ENCODE results near the gene NELFE.

The NELFE gene

GRCh38 chr6:31963921-31964320 lies 5.2 kb upstream of the NELFE start:
- no peaks in the 10 kb centered on the region for H3K9me3 ChIP-seq (ENCODE audit: severe bottlenecking)
- no peaks in the 10 kb centered on the region for H3K4me1 ChIP-seq (ENCODE audit: insufficient read depth, poor library complexity, severe bottlenecking)
- ATAC-seq (ENCODE audit: low read depth), result no peak
- TF ChIP-seq, protein P1, sequence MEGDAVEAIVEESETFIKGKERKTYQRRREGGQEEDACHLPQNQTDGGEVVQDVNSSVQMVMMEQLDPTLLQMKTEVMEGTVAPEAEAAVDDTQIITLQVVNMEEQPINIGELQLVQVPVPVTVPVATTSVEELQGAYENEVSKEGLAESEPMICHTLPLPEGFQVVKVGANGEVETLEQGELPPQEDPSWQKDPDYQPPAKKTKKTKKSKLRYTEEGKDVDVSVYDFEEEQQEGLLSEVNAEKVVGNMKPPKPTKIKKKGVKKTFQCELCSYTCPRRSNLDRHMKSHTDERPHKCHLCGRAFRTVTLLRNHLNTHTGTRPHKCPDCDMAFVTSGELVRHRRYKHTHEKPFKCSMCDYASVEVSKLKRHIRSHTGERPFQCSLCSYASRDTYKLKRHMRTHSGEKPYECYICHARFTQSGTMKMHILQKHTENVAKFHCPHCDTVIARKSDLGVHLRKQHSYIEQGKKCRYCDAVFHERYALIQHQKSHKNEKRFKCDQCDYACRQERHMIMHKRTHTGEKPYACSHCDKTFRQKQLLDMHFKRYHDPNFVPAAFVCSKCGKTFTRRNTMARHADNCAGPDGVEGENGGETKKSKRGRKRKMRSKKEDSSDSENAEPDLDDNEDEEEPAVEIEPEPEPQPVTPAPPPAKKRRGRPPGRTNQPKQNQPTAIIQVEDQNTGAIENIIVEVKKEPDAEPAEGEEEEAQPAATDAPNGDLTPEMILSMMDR (IDR thresholded peaks at IDR 0.05; ENCODE audit: poor library complexity, severe bottlenecking), result no peak
- no peak overlapping the region for H3K4me3 ChIP-seq (ENCODE audit: severe bottlenecking)
- H3K36me3 ChIP-seq (ENCODE audit: low read depth), result peaks cover 69% of the 10 kb centered on the region
- H3K27ac ChIP-seq (ENCODE audit: poor library complexity, severe bottlenecking), result no peak overlapping the region
- DNase-seq (ENCODE audit: low spot score), result no peak
- H3K27me3 ChIP-seq (ENCODE audit: insufficient read depth, poor library complexity, severe bottlenecking), result no peaks in the 10 kb centered on the region

DNA sequence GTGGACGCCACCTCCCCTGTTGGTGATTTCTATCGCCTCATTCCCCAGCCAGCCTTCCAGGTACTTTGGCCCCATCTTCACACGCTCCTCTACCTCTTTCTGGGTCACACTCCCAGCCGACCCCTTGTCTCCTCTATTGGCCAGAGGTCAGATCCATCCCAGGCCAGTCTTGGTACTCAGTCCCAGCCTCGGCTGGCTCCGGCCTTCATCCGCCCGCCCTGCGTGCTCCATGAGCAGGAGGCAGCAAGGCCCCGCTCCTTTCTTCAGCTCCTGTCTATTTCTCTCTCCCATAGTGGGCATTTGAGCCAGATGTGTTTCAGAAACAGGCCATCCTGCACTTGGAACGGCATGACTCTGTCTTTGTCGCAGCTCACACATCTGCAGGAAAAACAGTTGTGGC lies 2.8 kb upstream of the NELFE start:
- H3K4me3 ChIP-seq (ENCODE audit: severe bottlenecking), result no peak overlapping the region
- no peaks in the 10 kb centered on the region for H3K4me1 ChIP-seq (ENCODE audit: insufficient read depth, poor library complexity, severe bottlenecking)
- DNase-seq (ENCODE audit: low spot score) (no peak), ATAC-seq (ENCODE audit: low read depth) (no peak)
- H3K36me3 ChIP-seq (ENCODE audit: low read depth), result peaks cover 79% of the 10 kb centered on the region
- TF ChIP-seq, protein P1 (IDR thresholded peaks at IDR 0.05; ENCODE audit: poor library complexity, severe bottlenecking), result no peak
- H3K9me3 ChIP-seq (ENCODE audit: severe bottlenecking), result no peaks in the 10 kb centered on the region
- no peaks in the 10 kb centered on the region for H3K27me3 ChIP-seq (ENCODE audit: insufficient read depth, poor library complexity, severe bottlenecking)
- H3K27ac ChIP-seq (ENCODE audit: poor library complexity, severe bottlenecking), result no peak overlapping the region

- peak overlapping the region; percentile 27 for H3K27ac ChIP-seq (ENCODE audit: poor library complexity, severe bottlenecking)
- TF ChIP-seq, protein P1 (IDR thresholded peaks at IDR 0.05; ENCODE audit: poor library complexity, severe bottlenecking), result no peak
- H3K36me3 ChIP-seq (ENCODE audit: low read depth), result peaks cover 79% of the 10 kb centered on the region
- H3K9me3 ChIP-seq (ENCODE audit: severe bottlenecking), result no peaks in the 10 kb centered on the region
- ATAC-seq (ENCODE audit: low read depth) (peak; percentile 2; the same call in 2 of the 3 replicates), DNase-seq (ENCODE audit: low spot score) (no peak)
- H3K27me3 ChIP-seq (ENCODE audit: insufficient read depth, poor library complexity, severe bottlenecking), result no peaks in the 10 kb centered on the region
- H3K4me3 ChIP-seq (ENCODE audit: severe bottlenecking), result peak overlapping the region; percentile 75
- no peaks in the 10 kb centered on the region for H3K4me1 ChIP-seq (ENCODE audit: insufficient read depth, poor library complexity, severe bottlenecking)
Measured at GRCh38 chr6:31958412-31958740, 395 bp downstream of the NELFE start.

DNA sequence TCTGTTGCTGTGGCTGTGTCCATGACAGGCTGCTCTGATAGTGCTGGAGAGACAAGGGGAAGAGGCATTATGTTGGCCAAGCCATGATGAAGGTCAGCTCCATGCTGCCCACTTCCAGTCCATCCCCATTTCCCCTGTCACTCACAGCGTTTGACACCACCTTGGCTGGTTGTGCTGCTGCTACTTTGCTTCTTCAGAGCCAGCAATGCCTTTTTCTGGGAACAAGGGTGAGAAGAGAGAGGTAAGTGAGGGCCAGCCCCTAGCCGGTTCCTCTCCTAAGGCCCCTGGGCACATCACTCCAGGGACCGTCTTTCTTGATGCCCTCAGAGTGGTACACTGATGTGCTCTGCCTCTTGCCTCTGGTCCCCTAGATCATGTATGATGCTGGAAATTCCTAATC lies 2.0 kb downstream of the NELFE start:
- DNase-seq (ENCODE audit: low spot score) (no peak), ATAC-seq (ENCODE audit: low read depth) (no peak)
- H3K4me3 ChIP-seq (ENCODE audit: severe bottlenecking), result no peak overlapping the region
- TF ChIP-seq, protein P1 (IDR thresholded peaks at IDR 0.05; ENCODE audit: poor library complexity, severe bottlenecking), result no peak
- no peak overlapping the region for H3K27ac ChIP-seq (ENCODE audit: poor library complexity, severe bottlenecking)
- H3K27me3 ChIP-seq (ENCODE audit: insufficient read depth, poor library complexity, severe bottlenecking), result no peaks in the 10 kb centered on the region
- H3K4me1 ChIP-seq (ENCODE audit: insufficient read depth, poor library complexity, severe bottlenecking), result no peaks in the 10 kb centered on the region
- peaks cover 80% of the 10 kb centered on the region for H3K36me3 ChIP-seq (ENCODE audit: low read depth)
- no peaks in the 10 kb centered on the region for H3K9me3 ChIP-seq (ENCODE audit: severe bottlenecking)

DNA sequence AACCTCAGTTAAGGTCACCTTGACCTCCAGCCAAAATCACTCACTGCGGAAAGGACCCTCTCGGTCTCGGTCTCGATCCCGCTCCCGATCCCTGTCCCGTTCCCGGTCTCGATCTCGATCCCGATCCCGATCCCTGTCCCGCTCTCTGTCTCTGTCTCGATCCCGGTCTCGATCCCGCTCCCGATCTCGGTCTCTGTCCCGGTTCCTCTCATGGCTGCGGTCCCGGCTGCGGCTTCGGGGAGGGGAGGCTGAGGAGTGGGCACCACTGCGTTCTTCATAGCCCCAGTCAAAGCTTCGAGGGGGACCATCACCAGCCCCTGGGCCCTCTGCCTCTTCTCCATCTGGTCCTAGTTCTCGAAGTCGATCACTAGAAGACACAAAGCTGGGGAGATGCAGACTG lies 4.3 kb downstream of the NELFE start:
- H3K36me3 ChIP-seq (ENCODE audit: low read depth), result peaks cover 65% of the 10 kb centered on the region
- H3K4me3 ChIP-seq (ENCODE audit: severe bottlenecking), result no peak overlapping the region
- no peak for DNase-seq (ENCODE audit: low spot score)
- no peak for ATAC-seq (ENCODE audit: low read depth)
- TF ChIP-seq, protein P1 (IDR thresholded peaks at IDR 0.05; ENCODE audit: poor library complexity, severe bottlenecking), result no peak
- H3K27ac ChIP-seq (ENCODE audit: poor library complexity, severe bottlenecking), result no peak overlapping the region
- no peaks in the 10 kb centered on the region for H3K9me3 ChIP-seq (ENCODE audit: severe bottlenecking)
- H3K4me1 ChIP-seq (ENCODE audit: insufficient read depth, poor library complexity, severe bottlenecking), result no peaks in the 10 kb centered on the region
- H3K27me3 ChIP-seq (ENCODE audit: insufficient read depth, poor library complexity, severe bottlenecking), result no peaks in the 10 kb centered on the region
